SJSA1 (cell line): ENCODE data around the gene LMNTD2. TPM values are rescaled to one million over a fixed set of nuclear protein-coding genes. Genes with fewer than 3 reads are reported as not detected.

Experiments used
- DNase-seq, 2 experiments: peaks; one replicate each; pipeline ENCODE4 v3.0.0-alpha.2; 2015 to 2020; ENCODE audit warnings: low spot score in 2 of 2, low read depth in 1 of 2
- H3K27ac ChIP-seq: fragments of 250-450 bp; sonication (Bioruptor Pico); 2 replicates; pipeline ENCODE4 v1.5.1; 2020; ENCODE audit warnings: mild to moderate bottlenecking, moderate library complexity
- H3K27me3 ChIP-seq: fragments of 250-450 bp; sonication (Bioruptor Pico); replicated peaks from 2 replicates; pipeline ENCODE4 v1.5.1; 2020; ENCODE audit warnings: mild to moderate bottlenecking, moderate library complexity
- H3K36me3 ChIP-seq: fragments of 250-450 bp; sonication (Bioruptor Pico); 2 replicates; pipeline ENCODE4 v1.5.1; 2020; ENCODE audit warnings: mild to moderate bottlenecking
- H3K4me1 ChIP-seq: fragments of 250-450 bp; sonication (Bioruptor Pico); replicated peaks from 2 replicates; pipeline ENCODE4 v1.6.1; 2021; ENCODE audit warnings: mild to moderate bottlenecking
- H3K4me3 ChIP-seq: fragments of 250-450 bp; sonication (Bioruptor Pico); 2 replicates; pipeline ENCODE4 v1.5.1; 2020; ENCODE audit warnings: mild to moderate bottlenecking
- H3K9me3 ChIP-seq: fragments of 250-450 bp; sonication (Bioruptor Pico); replicated peaks from 2 replicates; pipeline ENCODE4 v1.5.1; 2020; ENCODE audit warnings: mild to moderate bottlenecking
- total RNA-seq: library from RNA; depleted of rRNA; stranded (reverse); fragments of >200 nt; shearing (Covaris generic); gene quantifications from 2 replicates; pipeline ENCODE4 v1.2.3, GENCODE V29; 2014

The LMNTD2 gene
- total RNA-seq, 1 experiment from 2014 or later: 0.18 TPM

GRCh38 chr11:567629-568292, 7.2 kb upstream of the LMNTD2 start:
- DNase-seq: no peak
- no peaks in the 10 kb centered on the region for H3K9me3 ChIP-seq
- H3K36me3 ChIP-seq: no peaks in the 10 kb centered on the region
- no peaks in the 10 kb centered on the region for H3K27me3 ChIP-seq
- peaks cover 6% of the 10 kb centered on the region for H3K4me1 ChIP-seq
- H3K27ac ChIP-seq: no peak overlapping the region
- H3K4me3 ChIP-seq: peak overlapping the region; percentile 58

GRCh38 chr11:567011-567628, 6.6 kb upstream of the LMNTD2 start:
- H3K36me3 ChIP-seq: no peaks in the 10 kb centered on the region
- H3K4me1 ChIP-seq: peaks cover 6% of the 10 kb centered on the region
- H3K27ac ChIP-seq: no peak overlapping the region
- no peak for DNase-seq
- H3K4me3 ChIP-seq: no peak overlapping the region
- H3K9me3 ChIP-seq: no peaks in the 10 kb centered on the region
- no peaks in the 10 kb centered on the region for H3K27me3 ChIP-seq

- no peaks in the 10 kb centered on the region for H3K36me3 ChIP-seq
- no peak for DNase-seq
- no peaks in the 10 kb centered on the region for H3K27me3 ChIP-seq
- H3K4me3 ChIP-seq: no peak overlapping the region
- H3K4me1 ChIP-seq: peaks cover 6% of the 10 kb centered on the region
- no peaks in the 10 kb centered on the region for H3K9me3 ChIP-seq
- no peak overlapping the region for H3K27ac ChIP-seq
Measured at GRCh38 chr11:565921-566509, 5.5 kb upstream of the LMNTD2 start.

- Histone ChIP-seq H3K4me1 (peaks cover 8% of the 10 kb centered on the region), H3K36me3 (no peaks in the 10 kb centered on the region), H3K27ac (no peak overlapping the region), H3K27me3 (no peaks in the 10 kb centered on the region), H3K9me3 (no peaks in the 10 kb centered on the region), H3K4me3 (no peak overlapping the region)
- no peak for DNase-seq
Measured at GRCh38 chr11:563812-564578, 3.5 kb upstream of the LMNTD2 start.

GRCh38 chr11:563066-563811, 2.7 kb upstream of the LMNTD2 start:
- peaks cover 5% of the 10 kb centered on the region for H3K4me1 ChIP-seq

GRCh38 chr11:562046-562645, 1.6 kb upstream of the LMNTD2 start:
- no peaks in the 10 kb centered on the region for H3K36me3 ChIP-seq
- DNase-seq: no peak
- no peaks in the 10 kb centered on the region for H3K27me3 ChIP-seq
- no peak overlapping the region for H3K27ac ChIP-seq
- peaks cover 15% of the 10 kb centered on the region for H3K4me1 ChIP-seq
- H3K9me3 ChIP-seq: no peaks in the 10 kb centered on the region
- H3K4me3 ChIP-seq: no peak overlapping the region

More at GRCh38 chr11:563066-563811, 2.7 kb upstream of the LMNTD2 start:
- Histone ChIP-seq H3K9me3 (no peaks in the 10 kb centered on the region), H3K4me3 (no peak overlapping the region), H3K36me3 (no peaks in the 10 kb centered on the region), H3K27ac (no peak overlapping the region), H3K27me3 (no peaks in the 10 kb centered on the region)
- DNase-seq: no peak

GRCh38 chr11:561148-562003, 838 bp upstream of the LMNTD2 start:
- no peaks in the 10 kb centered on the region for H3K27me3 ChIP-seq
- peak overlapping the region; percentile 81 for H3K4me3 ChIP-seq
- no peak for DNase-seq
- H3K27ac ChIP-seq: no peak overlapping the region
- H3K9me3 ChIP-seq: no peaks in the 10 kb centered on the region
- H3K36me3 ChIP-seq: no peaks in the 10 kb centered on the region
- H3K4me1 ChIP-seq: peaks cover 16% of the 10 kb centered on the region

- H3K4me3 ChIP-seq: peak overlapping the region; percentile 81; the same call in 1 of the 2 replicates
- no peak overlapping the region for H3K27ac ChIP-seq
Measured at GRCh38 chr11:559712-560304, 730 bp downstream of the LMNTD2 start.

GRCh38 chr11:559020-559620, 1.4 kb downstream of the LMNTD2 start:
- no peaks in the 10 kb centered on the region for H3K27me3 ChIP-seq
- H3K27ac ChIP-seq: no peak overlapping the region
- H3K4me3 ChIP-seq: no peak overlapping the region
- H3K9me3 ChIP-seq: no peaks in the 10 kb centered on the region
- H3K4me1 ChIP-seq: peaks cover 16% of the 10 kb centered on the region
- no peak for DNase-seq
- H3K36me3 ChIP-seq: no peaks in the 10 kb centered on the region

More at GRCh38 chr11:559712-560304, 730 bp downstream of the LMNTD2 start:
- H3K4me1 ChIP-seq: peaks cover 16% of the 10 kb centered on the region
- H3K36me3 ChIP-seq: no peaks in the 10 kb centered on the region
- no peaks in the 10 kb centered on the region for H3K9me3 ChIP-seq
- DNase-seq: no peak
- H3K27me3 ChIP-seq: no peaks in the 10 kb centered on the region

- Histone ChIP-seq H3K4me3 (no peak overlapping the region), H3K9me3 (no peaks in the 10 kb centered on the region), H3K27me3 (no peaks in the 10 kb centered on the region), H3K4me1 (peaks cover 16% of the 10 kb centered on the region), H3K27ac (no peak overlapping the region), H3K36me3 (no peaks in the 10 kb centered on the region)
- no peak for DNase-seq
Measured at GRCh38 chr11:558503-558902, 2.0 kb downstream of the LMNTD2 start.

- H3K9me3 ChIP-seq: no peaks in the 10 kb centered on the region
- H3K27ac ChIP-seq: no peak overlapping the region
- peaks cover 16% of the 10 kb centered on the region for H3K4me1 ChIP-seq
- H3K27me3 ChIP-seq: no peaks in the 10 kb centered on the region
- H3K36me3 ChIP-seq: no peaks in the 10 kb centered on the region
- no peak for DNase-seq
- no peak overlapping the region for H3K4me3 ChIP-seq
Measured at GRCh38 chr11:557328-558132, 3.0 kb downstream of the LMNTD2 start.
